Measurements from ENCODE around the gene R3HCC1L.

Gene R3HCC1L

GRCh38 chr10:98238391-98238790 lies 103.9 kb downstream of the R3HCC1L start:
- no peak for DNase-seq

GRCh38 chr10:98240524-98240923 lies 106.1 kb downstream of the R3HCC1L start:
- DNase-seq: no peak

- DNase-seq: no peak
These were observed 108.4 kb downstream of the R3HCC1L start for GRCh38 chr10:98242823-98243222.

- no peak for DNase-seq
These were observed 109.7 kb downstream of the R3HCC1L start for GRCh38 chr10:98244141-98244540.

- DNase-seq: no peak
These were observed 110.1 kb downstream of the R3HCC1L start for GRCh38 chr10:98244586-98244985.

GRCh38 chr10:98246911-98247805 lies 112.7 kb downstream of the R3HCC1L start:
- DNase-seq: no peak

- DNase-seq: no peak
These were observed 113.6 kb downstream of the R3HCC1L start for GRCh38 chr10:98248018-98248417.

GRCh38 chr10:98249134-98249533 lies 114.7 kb downstream of the R3HCC1L start:
- no peak for DNase-seq

GRCh38 chr10:98251399-98251798 lies 116.9 kb downstream of the R3HCC1L start:
- DNase-seq: no peak

GRCh38 chr10:98252464-98252863 lies 118.0 kb downstream of the R3HCC1L start:
- DNase-seq: no peak

- no peak for DNase-seq
These were observed 119.0 kb downstream of the R3HCC1L start for GRCh38 chr10:98253499-98253898.

GRCh38 chr10:98254234-98254974 lies 119.9 kb downstream of the R3HCC1L start:
- DNase-seq: no peak

GRCh38 chr10:98255146-98255877 lies 120.9 kb downstream of the R3HCC1L start:
- DNase-seq: no peak

GRCh38 chr10:98256692-98257091 lies 122.2 kb downstream of the R3HCC1L start:
- DNase-seq: no peak

GRCh38 chr10:98257198-98257597 lies 122.7 kb downstream of the R3HCC1L start:
- DNase-seq: no peak

GRCh38 chr10:98257961-98258360 lies 123.5 kb downstream of the R3HCC1L start:
- DNase-seq: no peak

GRCh38 chr10:98258683-98259454 lies 124.4 kb downstream of the R3HCC1L start:
- DNase-seq: no peak

GRCh38 chr10:98259606-98260315 lies 125.3 kb downstream of the R3HCC1L start:
- DNase-seq: no peak

GRCh38 chr10:98260350-98260749 lies 125.9 kb downstream of the R3HCC1L start:
- no peak for DNase-seq

- no peak for DNase-seq
These were observed 126.3 kb downstream of the R3HCC1L start for GRCh38 chr10:98260752-98261151.

GRCh38 chr10:98261436-98262277 lies 127.2 kb downstream of the R3HCC1L start:
- DNase-seq: no peak
